Epithelial cell of prostate (primary cell): ENCODE results near the gene SUV39H2.
"Not testable (repeated sequence)": the region's sequence is repeated elsewhere in the genome, so short reads cannot be mapped to it uniquely, and the experiment has no call there.

Experiments
- DNase-seq: peaks from one replicate; pipeline ENCODE4 v3.0.0-alpha.2; 2011; ENCODE audit warnings: low read depth, low spot score
- H3K27ac ChIP-seq: fragments of 450-650 bp; 2 replicates; pipeline ENCODE4 v1.5.1; 2017; ENCODE audit warnings: mild to moderate bottlenecking

Gene SUV39H2

DNA sequence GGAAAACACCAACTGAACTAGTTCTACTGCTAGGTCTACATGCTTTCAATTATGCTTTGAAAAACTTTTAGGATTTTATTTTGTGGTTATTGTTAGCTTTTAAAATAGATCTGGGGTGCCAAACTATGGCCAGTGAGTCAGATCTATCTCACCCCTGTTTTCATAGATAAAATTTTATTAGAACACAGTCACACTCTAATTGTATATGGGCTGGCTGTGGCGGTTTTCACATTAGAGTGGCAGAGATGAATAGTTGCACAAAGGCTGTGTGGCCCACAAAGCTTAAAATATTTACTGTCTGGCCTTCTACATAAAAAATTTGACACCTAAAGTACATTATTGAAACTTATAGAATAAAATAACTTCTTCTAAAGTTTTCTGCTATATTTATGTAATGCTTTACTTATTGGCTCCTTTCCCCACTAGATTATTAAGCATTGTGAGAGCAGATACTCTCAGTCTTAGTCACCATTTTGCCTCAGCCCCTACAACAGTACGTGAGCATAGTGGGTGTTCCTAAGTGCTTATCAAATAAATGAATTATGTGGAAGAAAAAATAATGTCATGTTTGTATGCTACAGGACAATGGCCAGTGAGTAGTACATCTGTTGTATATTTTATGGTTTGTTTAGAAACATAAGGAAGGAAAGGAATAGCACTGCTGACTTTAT is 5.4 kb upstream of the SUV39H2 start:
- no peak for DNase-seq
- peak overlapping the region; percentile 10 for H3K27ac ChIP-seq

DNA sequence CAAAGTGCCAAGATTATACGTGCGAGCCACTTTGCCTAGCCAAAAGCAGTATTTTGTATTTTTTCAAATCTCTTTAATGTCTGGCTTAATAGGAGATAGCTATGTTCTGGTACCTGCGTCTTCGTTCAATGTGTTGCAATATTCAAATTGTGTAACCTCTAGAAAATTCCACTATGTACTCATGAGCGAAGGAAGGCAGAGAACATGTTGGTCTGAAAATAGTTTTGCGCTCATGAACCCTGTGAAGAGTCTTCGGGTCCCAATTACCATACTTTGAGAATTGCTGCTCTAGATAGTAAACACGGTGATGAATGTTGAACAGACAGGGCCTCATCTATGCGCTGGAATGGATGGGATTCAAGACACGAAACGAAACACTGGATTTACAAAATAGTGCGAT is 2.7 kb upstream of the SUV39H2 start:
- no peak overlapping the region for H3K27ac ChIP-seq
- DNase-seq: no peak

DNA sequence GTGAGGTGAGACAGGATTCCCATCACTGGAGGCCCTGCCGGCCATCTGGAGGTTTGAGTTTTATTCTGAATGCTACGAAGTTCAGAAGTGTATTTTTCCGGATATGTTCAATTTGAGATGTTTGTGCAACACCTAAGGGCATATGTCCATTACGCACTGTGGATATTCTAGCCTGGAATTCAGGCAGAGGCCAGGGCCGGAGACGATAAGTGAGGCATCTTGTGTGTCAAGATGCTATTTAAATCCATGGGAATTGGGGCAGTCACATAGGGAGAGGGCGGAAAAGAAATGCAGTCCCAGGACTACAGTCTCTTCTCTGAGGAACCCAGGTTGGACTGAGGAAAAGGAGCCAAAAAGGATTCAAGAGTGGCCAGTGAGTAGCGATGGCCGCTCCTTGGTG is 1.9 kb upstream of the SUV39H2 start:
- no peak for DNase-seq
- no peak overlapping the region for H3K27ac ChIP-seq

DNA sequence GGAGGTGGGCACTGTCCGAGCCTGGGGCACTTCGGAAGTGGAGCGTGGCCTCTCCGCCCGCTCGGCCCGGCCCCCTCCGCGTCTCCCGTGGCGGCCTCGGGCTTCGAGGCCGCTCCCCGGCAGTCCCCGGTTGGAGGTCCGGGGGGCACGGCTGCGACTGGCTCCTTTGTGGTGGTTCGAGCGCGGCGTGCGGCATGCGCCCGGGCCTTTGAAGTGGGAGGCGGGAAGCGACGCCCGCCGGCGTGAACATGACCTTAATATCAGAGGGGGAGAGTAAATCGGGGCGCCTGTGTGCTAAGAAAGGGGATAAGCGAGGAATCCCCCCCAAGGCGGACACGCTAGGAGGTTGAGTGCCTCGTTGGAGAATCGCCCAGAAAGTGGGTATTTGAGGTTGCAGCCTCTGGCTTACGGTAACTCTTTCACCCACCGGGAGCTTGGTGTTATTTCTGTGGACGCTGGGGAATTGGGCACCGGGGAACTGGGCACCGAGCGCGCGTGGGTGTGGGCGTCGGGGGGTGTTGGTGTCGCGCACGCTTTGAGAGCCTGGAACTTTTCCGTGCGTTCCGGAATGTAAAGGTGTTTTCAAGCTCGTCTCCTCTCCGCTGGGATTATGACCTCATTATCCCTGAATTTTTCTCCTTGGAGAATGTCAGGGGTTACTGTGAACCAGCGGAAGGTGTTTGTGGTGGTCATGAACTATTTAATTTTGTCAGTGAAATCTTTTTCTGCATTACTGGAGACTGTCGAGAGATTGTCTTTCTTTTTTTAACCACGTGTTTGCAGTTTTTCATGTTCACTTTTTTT is 660 bp downstream of the SUV39H2 start:
- H3K27ac ChIP-seq: peak overlapping the region; percentile 90
- DNase-seq: no peak

GRCh38 chr10:14879928-14880193 is 1.2 kb downstream of the SUV39H2 start:
- DNase-seq: no peak
- no peak overlapping the region for H3K27ac ChIP-seq

- no peak overlapping the region for H3K27ac ChIP-seq
Observed at GRCh38 chr10:14880229-14880628, 1.6 kb downstream of the SUV39H2 start.

GRCh38 chr10:14884082-14884481 is 5.4 kb downstream of the SUV39H2 start:
- no peak overlapping the region for H3K27ac ChIP-seq
- DNase-seq: no peak

More at GRCh38 chr10:14880229-14880628, 1.6 kb downstream of the SUV39H2 start:
- no peak for DNase-seq

GRCh38 chr10:14889318-14889717 is 10.7 kb downstream of the SUV39H2 start:
- DNase-seq: no peak
- H3K27ac ChIP-seq: no peak overlapping the region

DNA sequence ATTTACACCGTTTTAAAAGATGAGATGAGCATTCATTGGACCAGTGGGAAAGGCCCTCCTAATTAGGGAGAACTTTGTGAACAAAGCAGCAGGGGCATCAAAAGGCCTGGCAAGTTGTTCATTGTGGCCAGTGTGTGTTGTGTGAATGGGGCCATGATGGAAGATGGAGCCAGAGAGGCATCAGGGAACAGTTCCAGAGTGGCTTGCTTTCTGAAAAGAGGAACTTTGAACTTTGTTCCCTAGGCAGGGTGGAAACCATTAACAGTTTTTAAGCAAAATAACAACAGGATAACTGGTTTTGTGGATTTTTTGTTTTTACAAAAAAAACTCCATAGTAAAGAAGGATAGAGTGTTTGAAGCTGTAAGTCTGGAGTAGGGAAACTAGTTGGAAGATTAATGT is 12.5 kb downstream of the SUV39H2 start:
- no peak overlapping the region for H3K27ac ChIP-seq
- DNase-seq: no peak

DNA sequence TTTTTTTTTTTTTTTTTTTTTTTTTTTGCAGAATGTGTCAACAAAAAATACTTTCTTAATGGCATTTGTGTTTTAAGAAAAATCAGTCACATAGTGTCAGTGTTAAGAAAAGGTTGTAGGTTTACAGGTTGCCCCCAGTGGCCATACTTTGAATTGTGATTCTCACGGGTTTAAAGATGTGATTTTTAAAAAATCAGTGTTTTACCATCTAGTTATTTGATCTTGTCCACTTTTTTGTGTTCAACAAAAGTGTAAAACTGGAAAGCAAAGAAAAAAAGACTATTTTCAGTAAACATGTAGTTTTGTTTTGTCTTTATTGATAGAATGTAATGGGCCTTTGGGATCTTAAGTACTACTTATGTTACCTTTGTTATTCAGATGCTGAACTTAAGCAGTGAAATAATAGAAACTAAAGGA is 25.7 kb downstream of the SUV39H2 start:
- no peak overlapping the region for H3K27ac ChIP-seq
- no peak for DNase-seq

- DNase-seq: no peak
- H3K27ac ChIP-seq: no peak overlapping the region
Observed at GRCh38 chr10:14904864-14905263, 26.2 kb downstream of the SUV39H2 start.

GRCh38 chr10:14905890-14906289 is 27.2 kb downstream of the SUV39H2 start:
- H3K27ac ChIP-seq: no peak overlapping the region
- DNase-seq: no peak

GRCh38 chr10:14906765-14907164 is 28.1 kb downstream of the SUV39H2 start:
- no peak overlapping the region for H3K27ac ChIP-seq
- no peak for DNase-seq

DNA sequence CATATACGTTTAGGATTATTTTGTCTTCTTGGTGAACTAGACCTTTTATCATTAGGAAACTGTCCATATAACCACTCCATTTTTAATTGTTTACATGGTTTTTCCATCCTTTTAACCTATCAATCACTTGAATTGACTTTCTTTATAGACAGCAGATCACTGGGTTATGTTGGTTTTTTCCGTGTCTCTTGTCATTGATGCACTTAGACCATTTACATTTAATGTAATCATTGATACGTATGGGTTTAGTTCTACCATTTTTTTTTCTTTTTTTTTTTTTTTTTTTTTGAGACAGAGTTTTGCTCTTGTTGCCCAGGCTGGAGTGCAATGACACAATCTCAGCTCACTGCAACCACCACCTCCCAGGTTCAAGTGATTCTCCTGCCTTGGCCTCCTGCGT is 28.9 kb downstream of the SUV39H2 start:
- not testable (repeated sequence) for DNase-seq, H3K27ac ChIP-seq

DNA sequence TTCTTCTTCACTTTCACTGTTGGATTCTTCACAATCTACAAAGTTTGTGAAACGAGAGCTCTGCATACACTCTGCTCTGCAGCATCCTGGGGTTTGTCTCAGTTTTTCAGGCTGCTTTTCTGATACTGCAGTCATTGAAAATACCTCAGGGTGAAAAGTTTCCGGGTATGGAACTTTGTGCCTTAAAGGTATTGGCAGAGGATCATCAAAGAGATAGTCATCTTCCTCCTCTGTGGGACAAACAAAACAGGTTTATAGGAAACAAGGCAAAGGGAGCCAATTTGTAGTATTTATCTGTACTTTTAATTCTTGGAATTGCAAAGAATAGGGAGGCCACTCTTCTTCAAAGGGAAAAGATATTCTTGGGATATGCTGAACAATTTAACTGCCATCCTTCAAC is 30.4 kb downstream of the SUV39H2 start:
- no peak overlapping the region for H3K27ac ChIP-seq
- no peak for DNase-seq

GRCh38 chr10:14910953-14911352 is 32.3 kb downstream of the SUV39H2 start:
- H3K27ac ChIP-seq: no peak overlapping the region
- DNase-seq: no peak

GRCh38 chr10:14911801-14912200 is 33.1 kb downstream of the SUV39H2 start:
- H3K27ac ChIP-seq: no peak overlapping the region
- DNase-seq: no peak

DNA sequence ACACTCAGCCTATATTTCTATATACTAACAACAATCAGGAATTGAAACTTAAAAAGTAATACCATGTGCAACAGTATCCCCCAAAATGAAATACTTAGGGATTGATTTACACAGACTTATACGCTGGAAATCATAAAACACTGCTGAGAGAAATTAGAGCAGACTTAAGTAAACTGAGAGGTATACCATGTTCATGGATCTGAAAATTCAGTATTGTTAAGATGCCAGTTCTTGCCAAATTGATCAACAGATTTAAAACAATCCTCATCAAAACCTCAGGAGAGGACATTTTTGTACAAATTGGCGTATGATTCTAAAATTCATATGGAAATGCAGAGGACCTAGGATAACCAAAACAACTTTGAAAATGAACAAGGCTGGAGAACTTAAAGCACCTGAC is 37.9 kb downstream of the SUV39H2 start:
- DNase-seq: no peak

DNA sequence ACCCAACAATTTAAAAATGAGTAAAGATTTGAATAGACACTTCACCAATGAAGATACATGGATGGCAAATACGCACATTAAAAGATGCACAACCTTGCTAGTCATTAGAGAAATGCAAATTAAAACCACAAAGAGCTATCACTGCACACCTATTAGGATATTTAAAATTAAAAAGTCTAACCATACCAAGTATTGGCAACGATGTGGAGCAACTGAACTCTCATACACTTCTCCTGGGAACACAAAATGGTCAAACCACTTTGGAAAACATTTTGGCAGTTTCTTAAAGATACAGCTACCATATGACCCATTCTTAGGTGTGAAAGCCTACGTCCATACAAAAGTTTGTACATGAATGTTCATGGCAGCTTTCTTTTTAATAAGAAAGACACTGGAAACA is 39.2 kb downstream of the SUV39H2 start:
- H3K27ac ChIP-seq: no peak overlapping the region
- no peak for DNase-seq

More for the DNA sequence above, 37.9 kb downstream of the SUV39H2 start:
- no peak overlapping the region for H3K27ac ChIP-seq

GRCh38 chr10:14918964-14919363 is 40.3 kb downstream of the SUV39H2 start:
- H3K27ac ChIP-seq: no peak overlapping the region
- no peak for DNase-seq

- DNase-seq: no peak
- H3K27ac ChIP-seq: no peak overlapping the region
Observed at GRCh38 chr10:14924013-14924412, 45.3 kb downstream of the SUV39H2 start.

- no peak for DNase-seq
- no peak overlapping the region for H3K27ac ChIP-seq
Observed at GRCh38 chr10:14925268-14925667, 46.6 kb downstream of the SUV39H2 start.
